ENCODE results near the gene CCDC138.

The CCDC138 gene

DNA sequence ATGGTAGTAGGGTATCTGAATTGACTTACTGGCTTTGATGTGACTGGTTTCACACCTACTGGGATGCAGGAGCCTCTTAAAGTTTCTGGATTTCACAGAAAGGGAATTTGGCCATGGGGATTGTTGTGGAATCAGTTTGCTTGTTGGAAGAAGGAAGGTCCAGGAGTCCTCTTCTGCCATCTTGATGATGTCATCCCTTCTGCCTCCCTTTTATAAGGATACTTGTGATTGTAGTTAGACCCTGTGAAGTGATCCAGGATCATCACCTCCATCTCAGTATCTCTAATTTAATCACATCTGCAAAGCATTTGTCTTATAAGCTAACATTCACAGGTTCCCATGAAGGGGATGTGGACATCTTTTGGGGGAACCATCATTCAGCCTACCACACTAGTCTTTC is 79.5 kb downstream of the CCDC138 start:
- no peak for TF ChIP-seq CTCF (IDR thresholded peaks at IDR 0.05; ENCODE audit: low read depth, low read length)
- peaks cover 32% of the 10 kb centered on the region for H3K36me3 ChIP-seq
- H3K4me3 ChIP-seq (ENCODE audit: low read depth, low read length), result no peak overlapping the region
- H3K9me3 ChIP-seq (ENCODE audit: severe bottlenecking), result peaks cover 12% of the 10 kb centered on the region
- H3K27ac ChIP-seq, result no peak overlapping the region
- no peaks in the 10 kb centered on the region for H3K27me3 ChIP-seq (ENCODE audit: insufficient read depth, low read depth, severe bottlenecking)
- DNase-seq, result no peak

DNA sequence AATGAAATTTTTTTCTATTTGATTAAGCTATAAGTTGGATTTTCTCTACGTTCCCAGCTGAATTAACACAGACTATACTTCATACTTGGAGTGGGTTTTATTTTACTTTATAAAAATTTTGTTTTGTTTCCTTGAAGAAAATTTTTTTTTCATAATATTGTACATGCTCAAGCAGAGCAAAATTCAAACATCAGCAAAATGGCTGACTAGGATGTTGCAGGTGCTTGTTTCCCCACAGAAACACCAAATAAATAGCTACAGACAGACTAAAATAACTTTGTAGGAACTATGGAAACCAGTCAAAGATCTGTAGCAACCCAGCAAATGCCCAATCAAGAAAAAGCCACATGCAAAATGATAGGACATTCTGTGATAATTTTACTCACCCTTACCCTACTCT is 82.3 kb downstream of the CCDC138 start:
- Histone ChIP-seq H3K9me3 (ENCODE audit: severe bottlenecking) (peaks cover 12% of the 10 kb centered on the region), H3K4me3 (ENCODE audit: low read depth, low read length) (no peak overlapping the region), H3K27ac (no peak overlapping the region), H3K27me3 (ENCODE audit: insufficient read depth, low read depth, severe bottlenecking) (no peaks in the 10 kb centered on the region), H3K36me3 (peaks cover 38% of the 10 kb centered on the region)
- TF ChIP-seq CTCF (IDR thresholded peaks at IDR 0.05; ENCODE audit: low read depth, low read length), result no peak
- DNase-seq, result no peak

GRCh38 chr2:108869542-108869941 is 83.0 kb downstream of the CCDC138 start:
- DNase-seq, result no peak

GRCh38 chr2:108870069-108870644 is 83.6 kb downstream of the CCDC138 start:
- peaks cover 12% of the 10 kb centered on the region for H3K9me3 ChIP-seq (ENCODE audit: severe bottlenecking)
- H3K4me3 ChIP-seq (ENCODE audit: low read depth, low read length), result no peak overlapping the region
- TF ChIP-seq CTCF (IDR thresholded peaks at IDR 0.05; ENCODE audit: low read depth, low read length), result no peak
- peaks cover 38% of the 10 kb centered on the region for H3K36me3 ChIP-seq
- DNase-seq, result no peak
- H3K27me3 ChIP-seq (ENCODE audit: insufficient read depth, low read depth, severe bottlenecking), result no peaks in the 10 kb centered on the region
- H3K27ac ChIP-seq, result no peak overlapping the region

More at GRCh38 chr2:108869542-108869941, 83.0 kb downstream of the CCDC138 start:
- H3K27ac ChIP-seq, result no peak overlapping the region
- no peak for TF ChIP-seq CTCF (IDR thresholded peaks at IDR 0.05; ENCODE audit: low read depth, low read length)
- no peak overlapping the region for H3K4me3 ChIP-seq (ENCODE audit: low read depth, low read length)
- H3K9me3 ChIP-seq (ENCODE audit: severe bottlenecking), result peaks cover 12% of the 10 kb centered on the region
- H3K27me3 ChIP-seq (ENCODE audit: insufficient read depth, low read depth, severe bottlenecking), result no peaks in the 10 kb centered on the region
- peaks cover 39% of the 10 kb centered on the region for H3K36me3 ChIP-seq

GRCh38 chr2:108877506-108877905 is 90.9 kb downstream of the CCDC138 start:
- peaks cover 7% of the 10 kb centered on the region for H3K9me3 ChIP-seq (ENCODE audit: severe bottlenecking)
- TF ChIP-seq CTCF (IDR thresholded peaks at IDR 0.05; ENCODE audit: low read depth, low read length), result no peak
- H3K36me3 ChIP-seq, result peaks cover 20% of the 10 kb centered on the region
- no peak overlapping the region for H3K27ac ChIP-seq
- DNase-seq, result no peak
- no peaks in the 10 kb centered on the region for H3K27me3 ChIP-seq (ENCODE audit: insufficient read depth, low read depth, severe bottlenecking)
- H3K4me3 ChIP-seq (ENCODE audit: low read depth, low read length), result no peak overlapping the region

- H3K36me3 ChIP-seq, result peaks cover 17% of the 10 kb centered on the region
- no peak overlapping the region for H3K27ac ChIP-seq
- no peaks in the 10 kb centered on the region for H3K27me3 ChIP-seq (ENCODE audit: insufficient read depth, low read depth, severe bottlenecking)
- H3K4me3 ChIP-seq (ENCODE audit: low read depth, low read length), result no peak overlapping the region
- peaks cover 11% of the 10 kb centered on the region for H3K9me3 ChIP-seq (ENCODE audit: severe bottlenecking)
- TF ChIP-seq CTCF (IDR thresholded peaks at IDR 0.05; ENCODE audit: low read depth, low read length), result no peak
- DNase-seq, result no peak
These were observed 91.7 kb downstream of the CCDC138 start for GRCh38 chr2:108878276-108878675.
